C4-2B (cell line): ENCODE measurements around the gene NEUROG1.

Experiments
- H3K27ac ChIP-seq: fragments of 450-650 bp; 2 replicates; pipeline ENCODE4 v1.5.1; 2017
- CTCF ChIP-seq: fragments of 450-650 bp; conservative IDR thresholded peaks from 2 replicates; pipeline ENCODE4 v1.5.1; 2017; ENCODE audit warnings: mild to moderate bottlenecking
- ZFX ChIP-seq: fragments of 450-650 bp; IDR thresholded peaks from 2 replicates; pipeline ENCODE4 v1.6.1; 2017

NEUROG1 gene

DNA sequence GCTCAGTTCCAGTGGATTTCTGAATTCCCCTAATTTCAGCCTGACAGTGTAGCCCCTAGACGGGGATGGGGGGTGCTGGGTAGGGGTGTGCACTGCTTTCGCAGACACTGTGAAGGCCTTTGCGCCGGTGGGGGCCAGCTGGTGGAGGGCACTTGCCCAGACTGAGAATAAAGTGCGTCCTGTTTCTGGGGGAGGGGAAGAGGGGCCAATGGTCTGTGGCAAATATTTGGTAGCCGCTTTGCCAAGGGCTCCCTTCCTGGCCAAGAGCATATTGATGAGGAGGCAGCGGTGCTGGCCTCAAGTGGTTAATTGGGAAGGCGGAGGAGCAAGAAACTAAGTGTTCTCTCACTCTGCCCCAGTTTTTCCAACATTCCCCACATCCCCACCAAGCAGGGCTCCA, 41.7 kb upstream of the NEUROG1 start:
- TF ChIP-seq CTCF (no peak), ZFX (no peak)

GRCh38 chr5:135576075-135576599, 40.4 kb upstream of the NEUROG1 start:
- no peak overlapping the region for H3K27ac ChIP-seq
- TF ChIP-seq CTCF (no peak), ZFX (no peak)

More for the DNA sequence above, 41.7 kb upstream of the NEUROG1 start:
- no peak overlapping the region for H3K27ac ChIP-seq

DNA sequence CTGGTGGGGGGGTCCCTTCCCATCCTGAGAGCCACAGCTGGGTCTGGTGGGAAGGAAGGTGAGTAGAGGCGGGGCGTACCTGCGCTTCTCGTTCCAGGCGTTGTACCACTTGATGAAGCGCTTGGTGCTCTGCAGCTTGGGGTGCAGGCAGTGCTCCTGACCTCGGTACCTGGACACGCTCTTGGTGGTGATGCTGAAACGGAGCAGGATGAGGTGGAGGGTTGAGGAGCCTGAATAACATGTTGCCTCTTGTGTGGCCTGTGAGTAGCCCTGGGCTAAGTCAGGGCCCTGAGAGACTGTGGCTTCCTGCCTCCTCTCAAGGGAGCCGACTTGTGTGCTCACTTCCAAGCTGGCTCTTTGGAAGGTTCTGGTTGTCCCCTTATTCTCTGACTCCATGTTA, 38.7 kb upstream of the NEUROG1 start:
- no peak for TF ChIP-seq CTCF
- TF ChIP-seq ZFX, result no peak
- H3K27ac ChIP-seq, result no peak overlapping the region

DNA sequence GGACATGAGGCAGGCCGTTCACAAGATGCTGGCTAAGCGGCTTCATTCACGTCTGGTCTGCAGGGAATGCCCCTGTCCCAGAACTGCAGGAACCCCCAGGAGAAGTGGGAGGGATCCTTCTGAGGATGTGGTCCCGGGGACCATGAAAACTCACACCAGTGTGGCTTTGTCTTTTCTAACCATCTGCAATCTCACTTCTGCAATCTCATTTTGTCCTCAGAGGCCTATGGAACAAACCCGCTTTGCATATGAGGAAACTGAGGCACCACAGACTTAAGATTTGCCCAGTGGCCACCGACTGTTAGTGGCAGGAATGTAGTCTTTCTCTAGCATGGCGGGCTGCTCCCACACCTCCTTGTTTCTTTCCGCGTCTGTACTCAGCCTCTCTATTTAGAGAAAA, 36.1 kb upstream of the NEUROG1 start:
- TF ChIP-seq ZFX (no peak), CTCF (no peak)
- H3K27ac ChIP-seq, result no peak overlapping the region

- H3K27ac ChIP-seq, result no peak overlapping the region
- TF ChIP-seq ZFX (no peak), CTCF (no peak)
Observed at GRCh38 chr5:135571066-135571609, 35.4 kb upstream of the NEUROG1 start.

DNA sequence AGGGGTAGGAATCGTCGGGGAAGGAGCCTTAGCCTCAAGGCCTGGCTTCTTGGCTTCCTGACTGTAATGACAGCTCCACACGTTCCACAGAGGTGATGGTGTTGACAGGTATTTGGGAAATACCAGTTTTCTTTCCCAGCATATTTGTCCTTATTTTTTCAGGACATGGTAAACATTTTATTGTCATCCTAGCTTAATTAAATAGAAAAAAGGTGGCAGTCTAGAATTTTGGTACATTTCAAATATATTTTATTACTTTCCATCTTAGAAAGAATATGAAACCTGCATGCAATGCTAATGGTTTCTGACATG, 34.6 kb upstream of the NEUROG1 start:
- TF ChIP-seq CTCF, result peak; percentile 70
- TF ChIP-seq ZFX, result no peak
- H3K27ac ChIP-seq, result no peak overlapping the region

DNA sequence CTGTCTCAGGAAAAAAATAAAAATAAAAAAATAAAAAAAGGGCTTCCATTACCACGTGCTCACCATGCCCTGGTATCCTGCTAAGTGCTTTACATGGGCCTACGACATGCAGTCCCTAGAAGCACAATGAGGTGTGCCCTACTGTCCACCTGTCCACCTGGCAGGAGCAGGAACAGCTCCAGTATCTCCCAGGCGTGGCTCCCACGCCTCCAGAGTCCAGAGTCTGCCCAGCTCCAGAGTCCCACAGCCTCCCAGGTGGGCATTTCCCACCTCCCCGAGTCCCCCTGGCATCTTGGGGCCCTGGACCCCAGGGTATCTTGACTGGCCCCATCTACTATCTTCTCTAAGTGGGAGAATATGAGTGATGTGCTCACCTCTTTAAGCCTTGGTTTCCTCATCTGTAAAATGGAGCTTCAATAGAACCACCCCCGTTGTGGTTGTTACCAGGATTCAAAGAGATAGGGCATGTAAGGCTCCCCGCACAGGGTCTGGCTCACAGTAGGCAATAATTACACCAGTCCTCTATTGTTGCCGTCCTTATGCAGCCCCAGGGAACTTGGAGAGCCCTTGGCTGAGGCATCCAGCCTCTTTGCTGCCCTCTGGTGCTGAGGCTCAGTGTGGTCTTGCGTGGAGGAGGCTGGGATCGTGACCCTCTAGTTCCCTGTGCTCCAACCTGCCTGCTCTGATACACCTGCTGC, 34.1 kb upstream of the NEUROG1 start:
- TF ChIP-seq ZFX (no peak), CTCF (peak; percentile 84)
- H3K27ac ChIP-seq, result no peak overlapping the region
